ENCODE data around the gene OR6V1.

Gene OR6V1

GRCh38 chr7:143052041-143052440 is at the start of gene OR6V1:
TSS of gene OR6V1 (plus strand) at chr7:143052341. CDS start at chr7:143052341, 0 bp downstream.
- DNase-seq (ENCODE audit: low read depth in 3 of 3) = no peak

GRCh38 chr7:143002898-143003297 is 49.2 kb upstream of the OR6V1 start:
- DNase-seq (ENCODE audit: low read depth in 3 of 3) = no peak

- DNase-seq (ENCODE audit: low read depth in 3 of 3) = peak in 2 of 3 experiments; percentile 8 to 17
These were observed 48.6 kb upstream of the OR6V1 start for GRCh38 chr7:143003393-143004051.

- no peak for DNase-seq (ENCODE audit: low read depth in 3 of 3)
These were observed 46.4 kb upstream of the OR6V1 start for GRCh38 chr7:143005632-143006260.

GRCh38 chr7:143008007-143008901 is 43.9 kb upstream of the OR6V1 start:
- DNase-seq (ENCODE audit: low read depth in 3 of 3) = peak; percentile 66 to 82 (median 77)

GRCh38 chr7:143012001-143012400 is 40.1 kb upstream of the OR6V1 start:
- DNase-seq (ENCODE audit: low read depth in 3 of 3) = no peak

- no peak for DNase-seq (ENCODE audit: low read depth in 3 of 3)
These were observed 39.7 kb upstream of the OR6V1 start for GRCh38 chr7:143012409-143012808.

- DNase-seq (ENCODE audit: low read depth in 3 of 3) = no peak
These were observed 38.7 kb upstream of the OR6V1 start for GRCh38 chr7:143013473-143013872.

GRCh38 chr7:143013893-143014292 is 38.2 kb upstream of the OR6V1 start:
- DNase-seq (ENCODE audit: low read depth in 3 of 3) = no peak

GRCh38 chr7:143015084-143015483 is 37.1 kb upstream of the OR6V1 start:
- no peak for DNase-seq (ENCODE audit: low read depth in 3 of 3)

GRCh38 chr7:143015926-143016490 is 36.1 kb upstream of the OR6V1 start:
- no peak for DNase-seq (ENCODE audit: low read depth in 3 of 3)

GRCh38 chr7:143016996-143017395 is 35.1 kb upstream of the OR6V1 start:
- DNase-seq (ENCODE audit: low read depth in 3 of 3) = no peak

GRCh38 chr7:143018931-143019330 is 33.2 kb upstream of the OR6V1 start:
- DNase-seq (ENCODE audit: low read depth in 3 of 3) = no peak

GRCh38 chr7:143023047-143023446 is 29.1 kb upstream of the OR6V1 start:
- DNase-seq (ENCODE audit: low read depth in 3 of 3) = no peak

GRCh38 chr7:143025371-143025770 is 26.8 kb upstream of the OR6V1 start:
- DNase-seq (ENCODE audit: low read depth in 3 of 3) = no peak

GRCh38 chr7:143027032-143027431 is 25.1 kb upstream of the OR6V1 start, which contains the start of gene OR9A2:
TSS of gene OR9A2 (minus strand) at chr7:143027132. CDS start at chr7:143027132, 0 bp downstream.
- no peak for DNase-seq (ENCODE audit: low read depth in 3 of 3)

- no peak for DNase-seq (ENCODE audit: low read depth in 3 of 3)
These were observed 24.5 kb upstream of the OR6V1 start for GRCh38 chr7:143027683-143028082.

- no peak for DNase-seq (ENCODE audit: low read depth in 3 of 3)
These were observed 13.5 kb upstream of the OR6V1 start for GRCh38 chr7:143038635-143039034.

- DNase-seq (ENCODE audit: low read depth in 3 of 3) = no peak
These were observed 11.9 kb upstream of the OR6V1 start for GRCh38 chr7:143040209-143040715.

- no peak for DNase-seq (ENCODE audit: low read depth in 3 of 3)
These were observed 10.8 kb upstream of the OR6V1 start for GRCh38 chr7:143041346-143041745.

- DNase-seq (ENCODE audit: low read depth in 3 of 3) = no peak
These were observed 9.9 kb upstream of the OR6V1 start for GRCh38 chr7:143042159-143042789.

Measured in stimulated activated CD4-positive, alpha-beta T cell treated with anti-CD3 and anti-CD28 coated beads, TNF-alpha, amount 100 ng/mL, for 24 hours (primary cell).